IMR-90 (cell line): ENCODE results near the gene NT5DC3. TPM values are rescaled to one million over a fixed set of nuclear protein-coding genes. Genes with fewer than 3 reads are reported as not detected.

Experiments used
- ATAC-seq: fragments of 200-7000 bp; cut with Tn5 transposase; 2 replicates; pipeline ENCODE4 v1.9.1; 2020; ENCODE audit warnings: low read depth, mild to moderate bottlenecking, moderate library complexity
- BruUV-seq: library from RNA; stranded (reverse); fragments of 400-500 nt; replicated peaks from 2 replicates; lab custom pipeline; 2021; lab: Mats Ljungman, UMichigan
- CTCF ChIA-PET: fragments of 300-600 bp; formaldehyde crosslinking; extraction: SDS; loops from one replicate; lab custom pipeline; 2021; ENCODE audit warnings: antibody characterized with exemption; lab: Yijun Ruan, JAX
- POLR2A ChIA-PET: fragments of 300-600 bp; sonication (Branson Sonifier 250); formaldehyde crosslinking; loops from one replicate; lab custom pipeline; 2022; ENCODE audit warnings: antibody characterized with exemption; ENCODE audit not compliant: unreplicated experiment; lab: Charles Lee
- DNase-seq: peaks from one replicate; pipeline ENCODE4 v3.0.0; 2013
- H2AFZ ChIP-seq: replicated peaks from 2 replicates; pipeline ENCODE3; 2013; ENCODE audit warnings: low read length, mild to moderate bottlenecking; ENCODE audit not compliant: poor library complexity
- H2AK5ac ChIP-seq: 2 replicates; pipeline ENCODE4 v1.6.1; 2013; ENCODE audit warnings: low read depth, low read length, inconsistent platforms
- H2AK9ac ChIP-seq: replicated peaks from 2 replicates; pipeline ENCODE3; 2013; ENCODE audit warnings: mild to moderate bottlenecking, low read depth, low read length, moderate library complexity; ENCODE audit not compliant: poor library complexity
- H2BK120ac ChIP-seq: 2 replicates; pipeline ENCODE4 v1.6.1; 2013; ENCODE audit warnings: low read depth, low read length, inconsistent platforms
- H2BK15ac ChIP-seq: 3 replicates; pipeline ENCODE4 v1.6.1; 2013; ENCODE audit warnings: low read depth, low read length, inconsistent platforms
- H2BK20ac ChIP-seq: 2 replicates; pipeline ENCODE4 v1.6.1; 2013; ENCODE audit warnings: low read depth, mild to moderate bottlenecking, inconsistent platforms, low read length, moderate library complexity
- H2BK5ac ChIP-seq: 2 replicates; pipeline ENCODE4 v1.6.1; 2013; ENCODE audit warnings: mild to moderate bottlenecking, low read depth, low read length, inconsistent platforms; ENCODE audit not compliant: poor library complexity, severe bottlenecking
- H3K14ac ChIP-seq: replicated peaks from 2 replicates; pipeline ENCODE4 v1.6.1; 2013; ENCODE audit warnings: low read depth, low read length, inconsistent platforms
- H3K18ac ChIP-seq: 2 replicates; pipeline ENCODE4 v1.6.1; 2013; ENCODE audit warnings: low read depth, low read length, control low read depth
- H3K23ac ChIP-seq: 2 replicates; pipeline ENCODE4 v1.6.1; 2013; ENCODE audit warnings: low read depth, low read length, inconsistent platforms
- H3K27ac ChIP-seq: 2 replicates; pipeline ENCODE4 v1.5.1; 2013; ENCODE audit warnings: mild to moderate bottlenecking, control low read depth, low read length; ENCODE audit not compliant: insufficient read depth
- H3K27me3 ChIP-seq: 2 replicates; pipeline ENCODE4 v1.6.1; 2013; ENCODE audit warnings: low read length; ENCODE audit not compliant: control insufficient read depth, insufficient read depth
- H3K36me3 ChIP-seq: 2 replicates; pipeline ENCODE4 v1.6.1; 2013; ENCODE audit warnings: low read length, mixed read lengths; ENCODE audit not compliant: control insufficient read depth, insufficient read depth
- H3K4ac ChIP-seq: 2 replicates; pipeline ENCODE4 v1.6.1; 2013; ENCODE audit warnings: low read depth, low read length, inconsistent platforms
- H3K4me1 ChIP-seq: 2 replicates; pipeline ENCODE4 v1.6.1; 2013; ENCODE audit warnings: low read length, mixed read lengths; ENCODE audit not compliant: control insufficient read depth, insufficient read depth
- H3K4me2 ChIP-seq: 2 replicates; pipeline ENCODE4 v1.6.1; 2013; ENCODE audit warnings: low read depth, mild to moderate bottlenecking, control low read depth, low read length, moderate library complexity
- H3K4me3 ChIP-seq: 2 replicates; pipeline ENCODE4 v1.5.1; 2013; ENCODE audit warnings: low read depth, mild to moderate bottlenecking, control low read depth, low read length, moderate library complexity; ENCODE audit not compliant: insufficient read depth
- H3K56ac ChIP-seq: 2 replicates; pipeline ENCODE4 v1.6.1; 2013; ENCODE audit warnings: low read length, inconsistent platforms; ENCODE audit not compliant: insufficient read depth; ENCODE audit errors: extremely low read depth
- H3K79me1 ChIP-seq, 2 experiments: 2 replicates each; pipeline ENCODE4 v1.6.1; 2013; ENCODE audit warnings: low read length in 2 of 2, inconsistent platforms in 1 of 2, low read depth in 1 of 2
- H3K9ac ChIP-seq: 2 replicates; pipeline ENCODE4 v1.6.1; 2013; ENCODE audit warnings: low read depth, low read length, control low read depth
- H3K9me1 ChIP-seq: 2 replicates; pipeline ENCODE4 v1.6.1; 2013; ENCODE audit warnings: low read length, inconsistent platforms; ENCODE audit not compliant: insufficient read depth
- H3K9me3 ChIP-seq: 2 replicates; pipeline ENCODE4 v1.6.1; 2013; ENCODE audit warnings: low read length; ENCODE audit not compliant: control insufficient read depth, insufficient read depth
- H4K20me1 ChIP-seq: 2 replicates; pipeline ENCODE4 v1.6.1; 2013; ENCODE audit warnings: low read length, inconsistent platforms; ENCODE audit not compliant: insufficient read depth
- H4K5ac ChIP-seq: 2 replicates; pipeline ENCODE4 v1.6.1; 2013; ENCODE audit warnings: mild to moderate bottlenecking, low read depth, low read length, control low read depth
- H4K8ac ChIP-seq, 2 experiments: 2 replicates each; pipeline ENCODE4 v1.6.1; 2013; ENCODE audit warnings: low read depth in 2 of 2, low read length in 2 of 2, control low read depth in 1 of 2, inconsistent platforms in 1 of 2
- H4K91ac ChIP-seq: 2 replicates; pipeline ENCODE4 v1.6.1; 2013; ENCODE audit warnings: low read depth, low read length, inconsistent platforms; ENCODE audit not compliant: insufficient read depth
- BHLHE40 ChIP-seq: fragments of 150-350 bp; IDR thresholded peaks from 2 replicates; pipeline ENCODE4 v1.6.1; 2016; ENCODE audit warnings: mild to moderate bottlenecking, low read depth, low read length
- CEBPB ChIP-seq: IDR thresholded peaks from 2 replicates; pipeline ENCODE4 v1.6.1; 2012; ENCODE audit warnings: low read depth, low read length, improper control_type of control experiment
- CHD1 ChIP-seq: IDR thresholded peaks from 2 replicates; pipeline ENCODE4 v1.6.1; 2012; ENCODE audit warnings: low read depth, low read length, improper control_type of control experiment
- CTCF ChIP-seq: conservative IDR thresholded peaks from 2 replicates; pipeline ENCODE4 v1.5.1; 2012; ENCODE audit warnings: mild to moderate bottlenecking, low read depth, low read length, improper control_type of control experiment
- ELK1 ChIP-seq: fragments of 150-350 bp; IDR thresholded peaks from 2 replicates; pipeline ENCODE4 v1.6.1; 2016; ENCODE audit warnings: low read depth, mild to moderate bottlenecking, low read length, moderate library complexity, borderline replicate concordance
- FOS ChIP-seq: fragments of 150-350 bp; IDR thresholded peaks from 2 replicates; pipeline ENCODE4 v1.6.1; 2016; ENCODE audit warnings: low read depth, low read length
- MAFK ChIP-seq: IDR thresholded peaks from 2 replicates; pipeline ENCODE4 v1.6.1; 2012; ENCODE audit warnings: low read depth, low read length, improper control_type of control experiment
- MAZ ChIP-seq: IDR thresholded peaks from 2 replicates; pipeline ENCODE4 v1.6.1; 2012; ENCODE audit warnings: low read depth, mild to moderate bottlenecking, low read length, improper control_type of control experiment, moderate library complexity, borderline replicate concordance
- MXI1 ChIP-seq: IDR thresholded peaks from 2 replicates; pipeline ENCODE4 v1.6.1; 2012; ENCODE audit warnings: low read depth, mild to moderate bottlenecking, low read length, moderate library complexity, borderline replicate concordance
- NFE2L2 ChIP-seq: fragments of 150-350 bp; IDR thresholded peaks from 2 replicates; pipeline ENCODE4 v1.6.1; 2016; ENCODE audit warnings: low read depth, mild to moderate bottlenecking, low read length
- POLR2A ChIP-seq: IDR thresholded peaks from 2 replicates; pipeline ENCODE4 v1.6.1; 2012; ENCODE audit warnings: mild to moderate bottlenecking, low read depth, low read length
- RAD21 ChIP-seq: IDR thresholded peaks from 2 replicates; pipeline ENCODE4 v1.6.1; 2012; ENCODE audit warnings: low read length, improper control_type of control experiment
- RCOR1 ChIP-seq: IDR thresholded peaks from 2 replicates; pipeline ENCODE4 v1.6.1; 2012; ENCODE audit warnings: mild to moderate bottlenecking, low read length, improper control_type of control experiment; ENCODE audit not compliant: insufficient replicate concordance
- RFX5 ChIP-seq: IDR thresholded peaks from 2 replicates; pipeline ENCODE4 v1.8.0; 2012; ENCODE audit warnings: low read depth, mild to moderate bottlenecking, low read length, moderate library complexity
- SMC3 ChIP-seq: fragments of 150-350 bp; IDR thresholded peaks from 2 replicates; pipeline ENCODE4 v1.6.1; 2016; ENCODE audit warnings: low read depth, mild to moderate bottlenecking, antibody characterized with exemption, low read length, moderate library complexity
- USF2 ChIP-seq: fragments of 150-350 bp; IDR thresholded peaks from 2 replicates; pipeline ENCODE4 v1.6.1; 2017; ENCODE audit warnings: mild to moderate bottlenecking, antibody characterized with exemption, low read length, low read depth
- dilution Hi-C: fragments of 300-500 bp; cut with HindIII; formaldehyde crosslinking; loops from one replicate; pipeline ENCODE4 v1.14.3; 2018; ENCODE audit warnings: low sequenced_read_pairs; ENCODE audit not compliant: unreplicated experiment
- in situ Hi-C: fragments of 300-500 bp; cut with MboI; formaldehyde crosslinking; loops from 3 replicates; pipeline ENCODE4 v1.14.3; 2019; ENCODE audit warnings: low sequenced_read_pairs, inconsistent platforms, mixed read lengths
- intact Hi-C: fragments of 100-400 bp; cut with micrococcal nuclease; formaldehyde crosslinking; loops from 2 replicates; pipeline ENCODE4 v1.10.0; 2022
- polyA plus RNA-seq, 3 experiments: library from polyadenylated mRNA; depleted of rRNA; stranded (reverse); fragments of >200 nt; gene quantifications; 2 replicates each; pipeline ENCODE4 v1.2.3, GENCODE V29; 2012; ENCODE audit warnings: low replicate concordance in 1 of 3
- total RNA-seq: library from RNA; depleted of rRNA; stranded (reverse); fragments of >200 nt; gene quantifications from 2 replicates; pipeline ENCODE4 v1.2.3, GENCODE V29; 2012

NT5DC3 gene
- total and polyA plus RNA-seq, 2 of the 4 experiments (the other 2 are of a cell fraction) = 7.3 to 17.6 TPM

- no peak overlapping the region for H2BK15ac ChIP-seq
- H2AFZ ChIP-seq = no peak overlapping the region
- H3K27ac ChIP-seq = no peak overlapping the region
- H3K4me3 ChIP-seq = no peak overlapping the region
- H3K56ac ChIP-seq = no peak overlapping the region
- dilution Hi-C loops = no loop called here
- H3K4me2 ChIP-seq = no peak overlapping the region
- H3K4me1 ChIP-seq = peaks cover 9% of the 10 kb centered on the region
- intact Hi-C loops = no loop called here
- H4K20me1 ChIP-seq = no peaks in the 10 kb centered on the region; the same call in 1 of the 2 replicates
- H2BK120ac ChIP-seq = no peak overlapping the region
- no peak overlapping the region for H3K9ac ChIP-seq
- H3K9me1 ChIP-seq = peaks cover 7% of the 10 kb centered on the region; the same call in 1 of the 2 replicates
- DNase-seq (no peak), ATAC-seq (no peak)
- in situ Hi-C loops = no loop called here
- no peak overlapping the region for H2BK20ac ChIP-seq
- H3K36me3 ChIP-seq = no peaks in the 10 kb centered on the region
- no peak overlapping the region for H2AK5ac ChIP-seq
- H3K79me1 ChIP-seq = peaks cover 31 to 53% of the 10 kb centered on the region in 2 experiments
- no peak overlapping the region for H3K14ac ChIP-seq
- no peak overlapping the region for H3K4ac ChIP-seq
- no peak overlapping the region for H2BK5ac ChIP-seq
- H3K18ac ChIP-seq = no peak overlapping the region
- POLR2A ChIA-PET = no interaction called here
- H4K91ac ChIP-seq = no peak overlapping the region
- no peak overlapping the region for H2AK9ac ChIP-seq
- no TSS peak for BruUV-seq
- TF ChIP-seq MAFK (no peak), BHLHE40 (no peak), RFX5 (no peak), MAZ (no peak), CTCF (no peak), CEBPB (no peak), POLR2A (no peak), NFE2L2 (no peak), ELK1 (no peak), FOS (no peak), USF2 (no peak), RAD21 (no peak), MXI1 (no peak), CHD1 (no peak), SMC3 (no peak), RCOR1 (no peak)
- H3K23ac ChIP-seq = no peak overlapping the region
- no peak overlapping the region for H4K8ac ChIP-seq
- CTCF ChIA-PET = no interaction called here
- H3K27me3 ChIP-seq = no peaks in the 10 kb centered on the region
- H3K9me3 ChIP-seq = no peaks in the 10 kb centered on the region
- no peak overlapping the region for H4K5ac ChIP-seq
Measured at GRCh38 chr12:103829092-103829491, 11.9 kb downstream of the NT5DC3 start.
